ENCODE measurements around the gene MEOX1.
A peak's percentile ranks its signal among the peaks of the same experiment; 100 is the strongest.

Gene MEOX1

DNA sequence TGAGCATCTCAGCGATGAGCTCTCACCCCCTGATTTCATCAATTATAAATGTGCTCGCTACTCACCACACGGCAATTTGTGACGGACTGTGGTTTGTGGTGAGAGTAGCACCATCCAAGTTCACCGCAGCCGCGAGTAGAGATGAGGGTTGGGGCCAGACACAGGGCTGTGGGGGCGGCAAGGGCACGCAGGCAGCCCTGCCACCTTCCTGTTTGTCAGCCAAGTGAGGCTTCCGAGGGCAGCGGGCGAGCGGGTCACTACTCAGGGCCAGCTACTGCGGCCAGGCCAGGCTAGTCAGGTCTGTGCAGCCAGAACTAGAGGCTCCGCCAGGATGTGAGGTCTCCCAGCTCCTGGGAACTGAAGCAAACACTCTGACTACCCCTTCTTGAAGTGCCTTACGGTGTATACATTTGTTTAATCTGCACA, 39.6 kb upstream of the MEOX1 start:
- no peak for TF ChIP-seq EZH2 (optimal IDR thresholded peaks at IDR 0.05; ENCODE audit: low read depth, low read length)
- TF ChIP-seq EZH2phosphoT487 (IDR thresholded peaks at IDR 0.05; ENCODE audit: low read length): no peak
- TF ChIP-seq, protein P1, sequence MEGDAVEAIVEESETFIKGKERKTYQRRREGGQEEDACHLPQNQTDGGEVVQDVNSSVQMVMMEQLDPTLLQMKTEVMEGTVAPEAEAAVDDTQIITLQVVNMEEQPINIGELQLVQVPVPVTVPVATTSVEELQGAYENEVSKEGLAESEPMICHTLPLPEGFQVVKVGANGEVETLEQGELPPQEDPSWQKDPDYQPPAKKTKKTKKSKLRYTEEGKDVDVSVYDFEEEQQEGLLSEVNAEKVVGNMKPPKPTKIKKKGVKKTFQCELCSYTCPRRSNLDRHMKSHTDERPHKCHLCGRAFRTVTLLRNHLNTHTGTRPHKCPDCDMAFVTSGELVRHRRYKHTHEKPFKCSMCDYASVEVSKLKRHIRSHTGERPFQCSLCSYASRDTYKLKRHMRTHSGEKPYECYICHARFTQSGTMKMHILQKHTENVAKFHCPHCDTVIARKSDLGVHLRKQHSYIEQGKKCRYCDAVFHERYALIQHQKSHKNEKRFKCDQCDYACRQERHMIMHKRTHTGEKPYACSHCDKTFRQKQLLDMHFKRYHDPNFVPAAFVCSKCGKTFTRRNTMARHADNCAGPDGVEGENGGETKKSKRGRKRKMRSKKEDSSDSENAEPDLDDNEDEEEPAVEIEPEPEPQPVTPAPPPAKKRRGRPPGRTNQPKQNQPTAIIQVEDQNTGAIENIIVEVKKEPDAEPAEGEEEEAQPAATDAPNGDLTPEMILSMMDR (IDR thresholded peaks at IDR 0.05; ENCODE audit: low read length): no peak
- Histone ChIP-seq H3K4me3 (ENCODE audit: low read length) (no peak overlapping the region), H2AFZ (ENCODE audit: low read length) (no peak overlapping the region), H3K4me1 (ENCODE audit: low read length) (no peaks in the 10 kb centered on the region), H3F3A (ENCODE audit: insufficient read depth, low read length) (no peaks in the 10 kb centered on the region), H3K9ac (ENCODE audit: low read length) (no peak overlapping the region), H3K27me3 (replicated peaks; ENCODE audit: insufficient read depth, low read length) (peaks cover 97% of the 10 kb centered on the region), H3K9me2 (replicated peaks; ENCODE audit: insufficient read depth, low read length) (no peaks in the 10 kb centered on the region), H3K4me2 (ENCODE audit: low read depth, low read length) (no peak overlapping the region), H3K79me2 (ENCODE audit: low read length) (no peaks in the 10 kb centered on the region), H3K36me3 (replicated peaks; ENCODE audit: insufficient read depth, low read length) (no peaks in the 10 kb centered on the region), H3K27ac (ENCODE audit: low read length) (no peak overlapping the region), H4K20me1 (ENCODE audit: insufficient read depth, low read length) (no peaks in the 10 kb centered on the region), H3K9me3 (replicated peaks; ENCODE audit: insufficient read depth, low read length) (no peaks in the 10 kb centered on the region)
- DNase-seq: peak; percentile 51

DNA sequence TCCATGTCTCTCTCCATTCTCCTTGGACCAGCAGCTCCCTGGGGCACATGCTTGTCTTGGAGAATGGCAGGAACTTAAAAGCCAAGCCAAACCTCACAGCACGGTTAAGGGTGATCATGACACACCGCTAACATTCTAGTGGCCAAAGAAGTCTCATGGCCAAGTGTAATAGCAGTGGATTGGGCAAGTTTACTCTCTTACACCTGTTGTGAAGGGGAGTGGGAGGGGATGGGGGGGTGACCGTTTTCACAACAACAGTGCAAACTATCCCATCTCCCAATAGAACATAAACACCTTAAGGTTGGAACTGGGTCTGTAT, 37.7 kb upstream of the MEOX1 start:
- Histone ChIP-seq H3K4me1 (ENCODE audit: low read length) (no peaks in the 10 kb centered on the region), H3K9me3 (replicated peaks; ENCODE audit: insufficient read depth, low read length) (no peaks in the 10 kb centered on the region), H3K79me2 (ENCODE audit: low read length) (no peaks in the 10 kb centered on the region), H2AFZ (ENCODE audit: low read length) (no peak overlapping the region), H3K36me3 (replicated peaks; ENCODE audit: insufficient read depth, low read length) (no peaks in the 10 kb centered on the region), H3K27ac (ENCODE audit: low read length) (no peak overlapping the region), H3K9ac (ENCODE audit: low read length) (no peak overlapping the region), H3K4me3 (ENCODE audit: low read length) (no peak overlapping the region), H3F3A (ENCODE audit: insufficient read depth, low read length) (no peaks in the 10 kb centered on the region), H3K4me2 (ENCODE audit: low read depth, low read length) (no peak overlapping the region), H3K9me2 (replicated peaks; ENCODE audit: insufficient read depth, low read length) (no peaks in the 10 kb centered on the region), H3K27me3 (replicated peaks; ENCODE audit: insufficient read depth, low read length) (peaks cover 86% of the 10 kb centered on the region), H4K20me1 (ENCODE audit: insufficient read depth, low read length) (no peaks in the 10 kb centered on the region)
- TF ChIP-seq EZH2phosphoT487 (IDR thresholded peaks at IDR 0.05; ENCODE audit: low read length): no peak
- TF ChIP-seq, protein P1 (IDR thresholded peaks at IDR 0.05; ENCODE audit: low read length): no peak
- TF ChIP-seq EZH2 (optimal IDR thresholded peaks at IDR 0.05; ENCODE audit: low read depth, low read length): no peak
- no peak for DNase-seq

DNA sequence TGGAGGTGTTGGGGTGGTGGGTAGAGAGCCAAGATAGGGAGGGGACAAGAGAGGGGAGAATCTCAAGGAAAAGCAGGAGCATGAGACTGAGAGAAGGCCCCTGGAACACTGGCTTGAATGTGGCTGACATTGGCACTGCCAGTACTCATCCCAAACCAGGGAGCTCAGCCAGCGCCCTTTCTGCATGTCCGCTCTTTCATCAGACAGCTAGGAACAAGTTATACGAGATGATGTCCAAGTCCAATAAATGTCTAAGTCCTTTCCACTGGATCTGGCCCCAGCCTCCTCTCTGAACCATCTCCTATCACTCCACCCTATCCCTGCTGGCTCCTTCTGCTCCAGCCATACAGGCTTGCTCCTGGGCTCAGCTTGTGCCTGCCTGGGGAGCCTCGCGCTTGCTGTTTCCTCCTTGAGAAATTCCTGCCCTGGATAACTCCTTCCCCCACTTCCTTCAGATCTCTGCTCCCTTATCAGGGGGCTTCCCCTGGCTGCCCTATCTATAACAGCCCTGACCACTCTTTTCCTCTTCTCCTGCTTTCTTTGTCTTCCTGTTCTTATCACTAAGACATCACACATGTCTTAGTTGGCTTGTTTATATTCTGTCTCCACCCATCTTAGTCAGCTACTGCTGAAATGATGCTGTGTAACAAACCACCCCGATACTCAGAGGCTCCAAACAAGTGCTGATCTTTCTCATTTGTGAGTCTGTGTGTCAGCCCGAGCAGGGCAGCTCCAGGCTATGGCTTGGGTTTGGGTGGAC, 37.1 kb upstream of the MEOX1 start:
- H2AFZ ChIP-seq (ENCODE audit: low read length): no peak overlapping the region
- H3K36me3 ChIP-seq (replicated peaks; ENCODE audit: insufficient read depth, low read length): no peaks in the 10 kb centered on the region
- H3K9ac ChIP-seq (ENCODE audit: low read length): no peak overlapping the region
- H3F3A ChIP-seq (ENCODE audit: insufficient read depth, low read length): no peaks in the 10 kb centered on the region
- no peak overlapping the region for H3K27ac ChIP-seq (ENCODE audit: low read length)
- no peak overlapping the region for H3K4me2 ChIP-seq (ENCODE audit: low read depth, low read length)
- no peaks in the 10 kb centered on the region for H3K4me1 ChIP-seq (ENCODE audit: low read length)
- H3K4me3 ChIP-seq (ENCODE audit: low read length): no peak overlapping the region
- H4K20me1 ChIP-seq (ENCODE audit: insufficient read depth, low read length): no peaks in the 10 kb centered on the region
- DNase-seq: no peak
- H3K27me3 ChIP-seq (replicated peaks; ENCODE audit: insufficient read depth, low read length): peaks cover 85% of the 10 kb centered on the region
- H3K79me2 ChIP-seq (ENCODE audit: low read length): no peaks in the 10 kb centered on the region
- no peaks in the 10 kb centered on the region for H3K9me2 ChIP-seq (replicated peaks; ENCODE audit: insufficient read depth, low read length)
- H3K9me3 ChIP-seq (replicated peaks; ENCODE audit: insufficient read depth, low read length): no peaks in the 10 kb centered on the region
- TF ChIP-seq, protein P1 (IDR thresholded peaks at IDR 0.05; ENCODE audit: low read length): no peak
